Spleen (tissue), 7 donors: ENCODE measurements around the gene AGBL1.

Source experiments
- CTCF ChIP-seq, 11 experiments: fragments of 200-600 bp in 7 of 11; fragments of 450-650 bp in 4 of 11; sonication (generic) in 4 of 11; IDR thresholded peaks in 8 of 11; conservative IDR thresholded peaks in 3 of 11; 1 replicate in 7 of 11; 2 replicates in 4 of 11; pipeline versions ENCODE4 v1.4.0 to v1.8.0; 2016 to 2021; ENCODE audit warnings: antibody characterized with exemption in 11 of 11, inconsistent platforms in 4 of 11, mild to moderate bottlenecking in 1 of 11
- POLR2A ChIP-seq, 3 donors: fragments of 450-650 bp; IDR thresholded peaks; one replicate each; pipeline ENCODE4 v1.5.1; 2017; ENCODE audit warnings: antibody characterized with exemption in 3 of 3, mild to moderate bottlenecking in 1 of 3
- POLR2AphosphoS5 ChIP-seq, 3 donors: sonication (generic); formaldehyde crosslinking; IDR thresholded peaks; one replicate each; pipeline ENCODE4 v1.5.1; 2017; ENCODE audit warnings: antibody characterized with exemption in 3 of 3
- donor health status: DM: no; HTN: no; CAD: no; lungs with moderate emphysema.
- donor health status: DM: no; HTN: no; CAD: no.
- donor health status: DM: no; HTN: no; CAD: no.

GRCh38 chr15:86382341-86382740 is 302.7 kb downstream of the AGBL1 start:
- TF ChIP-seq CTCF (IDR thresholded peaks at IDR 0.05 in 8 of 11, conservative IDR thresholded peaks at IDR 0.05 in 3 of 11) (no peak), POLR2AphosphoS5 (IDR thresholded peaks at IDR 0.05) (no peak), POLR2A (IDR thresholded peaks at IDR 0.05) (no peak)
